ENCODE results near the gene ANKFY1.

Gene ANKFY1

GRCh38 chr17:4232168-4232813 lies 31.5 kb downstream of the ANKFY1 start:
- no peak overlapping the region for H3K27ac ChIP-seq
- TF ChIP-seq CTCF (conservative IDR thresholded peaks at IDR 0.05) = no peak

GRCh38 chr17:4229627-4230541 lies 33.9 kb downstream of the ANKFY1 start:
- no peak overlapping the region for H3K27ac ChIP-seq
- TF ChIP-seq CTCF (conservative IDR thresholded peaks at IDR 0.05) = no peak

DNA sequence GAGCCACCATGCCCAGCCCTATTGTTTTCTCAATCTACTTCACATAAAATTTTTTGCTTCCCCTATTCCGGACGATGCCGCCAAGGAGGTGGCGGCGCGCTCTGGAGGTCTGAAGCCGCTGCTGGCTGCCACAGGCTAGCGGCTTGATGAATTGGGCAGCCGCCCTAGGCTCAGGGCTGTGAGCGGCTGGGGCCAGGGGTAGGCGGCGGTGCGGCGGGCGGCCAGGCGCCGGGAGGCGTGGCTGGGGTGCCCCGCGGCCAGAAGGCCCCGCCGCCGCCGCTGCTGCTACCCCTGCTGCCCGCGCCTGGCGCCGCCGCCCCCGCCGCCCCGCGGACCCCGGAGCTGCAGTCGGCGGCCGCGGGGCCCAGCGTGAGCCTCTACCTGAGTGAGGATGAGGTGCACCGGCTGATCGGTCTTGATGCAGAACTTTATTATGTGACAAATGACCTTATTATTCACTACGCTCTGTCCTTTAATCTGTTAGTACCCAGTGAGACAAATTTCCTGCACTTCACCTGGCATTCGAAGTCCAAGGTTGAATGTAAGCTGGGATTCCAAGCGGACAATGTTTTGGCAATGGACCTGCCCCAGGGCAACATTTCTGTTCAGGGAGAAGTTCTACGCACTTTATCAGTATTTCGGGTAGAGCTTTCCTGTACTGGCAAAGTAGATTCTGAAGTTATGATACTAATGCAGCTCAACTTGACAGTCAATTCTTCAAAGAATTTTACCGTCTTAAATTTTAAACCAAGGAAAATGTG lies 41.7 kb downstream of the ANKFY1 start:
- no peak overlapping the region for H3K27ac ChIP-seq
- TF ChIP-seq CTCF (conservative IDR thresholded peaks at IDR 0.05) = no peak

DNA sequence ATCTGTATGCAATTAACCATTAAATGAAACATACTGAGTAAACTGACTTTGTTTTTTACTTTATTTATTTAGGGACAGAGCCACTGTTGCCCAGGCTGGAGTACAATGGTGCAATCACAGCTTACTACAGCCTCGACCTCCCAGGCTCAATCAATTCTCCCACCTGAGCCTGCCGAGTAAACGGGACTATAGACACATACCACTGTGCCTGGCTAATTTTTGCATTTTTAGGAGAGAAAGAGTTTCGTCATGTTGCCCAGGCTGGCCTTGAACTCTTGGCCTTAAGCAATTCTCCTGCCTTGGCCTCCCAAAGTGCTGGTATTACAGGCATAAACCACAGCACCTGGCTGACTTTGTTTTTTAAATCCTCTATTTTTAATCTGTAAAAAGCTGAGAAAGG lies 42.6 kb downstream of the ANKFY1 start:
- H3K27ac ChIP-seq = no peak overlapping the region; the same call in 1 of the 2 replicates
- TF ChIP-seq CTCF (conservative IDR thresholded peaks at IDR 0.05) = no peak

GRCh38 chr17:4220655-4221054 lies 43.1 kb downstream of the ANKFY1 start:
- TF ChIP-seq CTCF (conservative IDR thresholded peaks at IDR 0.05) = no peak
- H3K27ac ChIP-seq = no peak overlapping the region; the same call in 1 of the 2 replicates

DNA sequence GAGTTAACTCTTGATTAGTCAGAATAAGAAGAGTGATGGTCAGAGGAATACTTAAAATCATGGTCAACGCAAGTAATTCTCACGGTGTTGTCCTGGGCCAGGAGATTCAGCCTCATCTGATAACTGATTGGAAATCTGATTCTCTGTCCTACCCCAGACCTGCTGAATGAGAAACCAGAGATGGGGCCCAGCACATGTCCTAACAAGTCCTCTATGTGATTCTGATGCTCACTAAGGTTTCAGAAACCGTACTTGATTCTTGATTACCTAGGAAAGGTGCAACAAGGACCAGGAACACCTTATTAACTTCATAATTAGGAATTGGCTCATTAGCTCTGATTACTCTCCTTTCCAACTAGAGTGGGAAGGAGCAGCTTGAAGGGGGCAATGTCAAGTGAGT lies 44.5 kb downstream of the ANKFY1 start:
- H3K27ac ChIP-seq = no peak overlapping the region
- no peak for TF ChIP-seq CTCF (conservative IDR thresholded peaks at IDR 0.05)

All from VCaP (cell line).